GM18519 (cell line): Measurements from ENCODE around the gene SLC43A1.

ENCODE experiments used
- ATAC-seq: cut with Tn5 transposase; IDR thresholded peaks from one replicate; pipeline ENCODE4 v1.9.1; 2021; ENCODE audit warnings: mild to moderate bottlenecking, moderate library complexity; ENCODE audit not compliant: unreplicated experiment, low FRiP score

The SLC43A1 gene

GRCh38 chr11:57530215-57530595 lies 14.7 kb upstream of the SLC43A1 start:
- no peak for ATAC-seq

DNA sequence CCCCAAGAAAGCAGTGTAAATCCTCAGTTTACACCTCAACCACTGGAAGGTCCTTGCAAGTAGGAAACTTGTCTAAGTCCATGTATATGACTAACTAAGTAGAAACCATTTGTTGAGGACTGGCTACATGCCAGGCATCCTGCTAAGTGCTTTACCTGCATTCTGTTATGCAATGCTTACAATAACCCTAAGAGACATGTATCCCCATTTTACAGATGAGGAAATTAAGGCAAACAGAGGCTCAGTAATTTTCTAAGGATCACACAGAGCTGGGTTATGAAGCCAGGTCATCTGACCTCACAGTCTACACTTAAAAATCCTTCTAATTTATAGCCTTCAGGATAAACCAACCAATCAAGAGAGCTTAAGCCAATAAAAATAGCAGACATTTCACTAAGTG lies 13.5 kb upstream of the SLC43A1 start:
- ATAC-seq: no peak

- no peak for ATAC-seq
Observed at GRCh38 chr11:57527056-57527631, 11.6 kb upstream of the SLC43A1 start.

GRCh38 chr11:57523419-57523818 lies 7.9 kb upstream of the SLC43A1 start:
- ATAC-seq: no peak

- ATAC-seq: no peak
Observed at GRCh38 chr11:57521116-57521515, 5.6 kb upstream of the SLC43A1 start.

GRCh38 chr11:57516061-57516443 lies 550 bp upstream of the SLC43A1 start:
- no peak for ATAC-seq

DNA sequence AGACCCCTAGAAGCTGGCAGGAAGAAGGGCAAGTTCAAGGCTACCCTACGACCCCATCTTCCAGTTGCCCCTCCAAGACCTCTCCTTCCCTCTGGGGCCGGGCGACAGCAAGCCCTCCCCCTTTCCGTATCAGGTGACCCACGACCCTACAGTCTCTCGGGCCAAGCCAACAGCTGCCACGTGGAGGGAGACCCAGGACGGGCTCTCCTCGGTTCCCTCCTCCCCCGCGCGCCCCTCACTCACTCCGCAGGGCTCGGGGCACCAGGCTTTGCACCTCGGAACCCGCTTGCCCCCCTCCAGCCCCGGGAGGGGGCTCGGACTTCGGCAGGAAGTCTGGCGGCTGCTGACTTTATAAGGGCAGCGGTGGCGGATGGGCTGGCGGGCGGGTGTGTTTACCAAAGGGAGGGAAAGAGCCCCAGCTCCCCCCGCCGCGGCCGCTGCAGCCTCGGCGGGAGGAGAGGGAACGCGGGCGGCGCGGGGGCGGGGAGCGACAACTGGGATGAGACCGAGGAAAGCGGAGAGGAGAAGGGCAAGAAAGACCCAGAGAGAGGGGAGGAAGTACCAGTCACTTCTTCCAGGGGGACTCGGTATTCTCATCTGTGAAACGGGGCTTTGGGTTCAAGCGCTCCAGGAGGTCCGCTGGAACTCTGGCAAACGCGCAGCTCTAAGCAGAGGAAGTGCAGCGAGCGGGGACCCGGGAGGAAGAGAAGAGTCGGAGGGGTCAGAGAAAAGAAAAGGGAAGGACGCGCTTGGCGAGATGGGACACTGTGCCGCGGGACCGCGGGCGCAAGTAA lies 767 bp downstream of the SLC43A1 start:
- no peak for ATAC-seq

GRCh38 chr11:57513911-57514537 lies 1.5 kb downstream of the SLC43A1 start:
- no peak for ATAC-seq

- ATAC-seq: no peak
Observed at GRCh38 chr11:57513452-57513795, 2.1 kb downstream of the SLC43A1 start.

DNA sequence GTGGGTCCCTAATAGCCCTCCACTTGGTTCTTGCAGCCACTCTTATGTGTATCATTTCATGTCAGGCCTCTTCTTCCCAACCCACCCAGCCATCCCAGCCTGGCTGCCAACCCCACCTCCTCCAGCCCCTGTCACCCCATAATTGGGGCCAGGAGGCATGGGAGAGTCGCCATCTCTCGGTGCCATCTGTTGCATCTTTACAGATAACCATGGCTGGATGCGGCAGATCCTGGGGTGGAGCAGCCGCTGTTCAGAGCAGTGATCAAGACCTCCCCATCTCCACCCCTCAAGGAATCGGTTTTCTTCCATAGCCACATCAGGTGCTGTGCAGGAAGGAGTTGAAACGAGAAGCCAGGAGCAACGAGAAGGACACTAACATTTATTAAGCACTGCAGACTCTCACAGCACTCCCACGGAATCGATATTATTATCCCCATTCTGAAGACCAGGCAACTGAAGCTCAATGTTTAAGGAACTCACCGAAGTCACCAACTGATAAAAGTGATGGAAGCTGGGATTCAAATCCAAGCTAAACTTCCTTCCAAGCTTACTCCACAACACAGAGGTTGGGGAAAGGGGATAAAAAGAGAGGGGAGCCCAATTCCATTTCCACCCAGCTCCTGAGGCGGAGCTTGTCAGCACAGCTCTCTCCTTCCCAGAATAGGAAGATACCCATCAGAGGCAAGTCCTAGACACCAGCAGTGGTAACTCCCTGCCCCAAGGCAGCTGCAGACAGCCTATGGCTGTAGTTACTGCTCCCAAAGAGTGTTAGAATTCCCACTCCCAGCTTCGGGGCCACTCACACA lies 2.7 kb downstream of the SLC43A1 start:
- ATAC-seq: no peak

- ATAC-seq: no peak
Observed at GRCh38 chr11:57511741-57512430, 3.6 kb downstream of the SLC43A1 start.

DNA sequence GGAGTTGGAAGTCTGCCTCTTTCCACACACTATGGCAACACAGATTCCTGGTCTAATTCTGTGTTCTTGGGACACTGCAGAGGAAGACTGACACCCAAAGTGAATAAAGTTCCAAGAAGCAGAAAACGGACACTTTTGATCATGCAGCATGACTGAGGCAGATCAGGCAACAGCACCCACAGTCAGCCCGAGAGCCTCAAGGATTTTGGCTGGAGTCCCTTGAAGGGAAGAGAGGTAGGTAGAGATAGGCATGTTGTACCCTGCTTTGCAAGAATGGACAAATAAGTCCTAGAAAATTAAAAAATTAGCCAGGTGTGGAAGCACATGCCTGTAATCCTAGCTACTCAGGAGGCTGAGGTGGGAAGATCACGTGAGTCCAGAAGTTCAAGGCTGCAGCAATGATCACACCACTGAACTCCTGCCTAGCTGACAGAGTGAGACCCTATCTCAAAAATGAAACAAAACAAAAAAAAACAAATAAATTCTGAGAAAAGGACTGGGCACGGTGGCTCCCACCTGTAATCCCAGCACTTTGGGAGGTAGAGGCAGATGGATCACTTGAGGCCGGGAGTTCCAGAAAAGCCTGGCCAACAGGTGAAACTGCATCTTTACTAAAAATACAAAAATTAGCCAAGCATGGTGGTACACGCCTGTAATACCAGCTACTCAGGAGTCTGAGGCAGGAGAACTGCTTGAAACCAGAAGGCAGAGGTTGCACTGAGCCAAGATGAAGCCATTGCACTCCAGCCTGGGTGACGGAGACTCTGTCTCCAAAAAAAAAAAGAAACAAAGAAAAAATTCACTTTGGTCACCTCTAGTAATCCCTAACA lies 6.9 kb downstream of the SLC43A1 start:
- no peak for ATAC-seq

GRCh38 chr11:57506522-57506921 lies 9.0 kb downstream of the SLC43A1 start:
- ATAC-seq: no peak

DNA sequence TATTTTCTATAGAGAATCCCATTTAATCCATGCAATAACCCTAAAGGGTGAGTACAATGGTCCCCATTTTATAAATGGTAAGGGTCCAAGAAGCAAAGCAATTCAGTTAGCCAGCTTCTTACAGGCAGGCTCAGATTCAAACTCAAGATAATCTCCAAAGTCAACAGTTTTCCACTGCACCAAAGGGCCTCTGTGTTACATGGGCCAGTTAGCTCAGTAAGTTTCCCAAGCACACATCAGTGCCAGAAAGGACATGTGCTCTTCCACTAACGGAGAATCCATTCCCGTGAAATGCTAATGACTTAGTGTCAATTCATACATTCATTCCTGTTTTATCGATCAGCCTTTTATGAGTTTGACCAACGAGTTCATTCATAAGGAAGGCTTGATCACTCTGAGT lies 11.0 kb downstream of the SLC43A1 start:
- no peak for ATAC-seq

DNA sequence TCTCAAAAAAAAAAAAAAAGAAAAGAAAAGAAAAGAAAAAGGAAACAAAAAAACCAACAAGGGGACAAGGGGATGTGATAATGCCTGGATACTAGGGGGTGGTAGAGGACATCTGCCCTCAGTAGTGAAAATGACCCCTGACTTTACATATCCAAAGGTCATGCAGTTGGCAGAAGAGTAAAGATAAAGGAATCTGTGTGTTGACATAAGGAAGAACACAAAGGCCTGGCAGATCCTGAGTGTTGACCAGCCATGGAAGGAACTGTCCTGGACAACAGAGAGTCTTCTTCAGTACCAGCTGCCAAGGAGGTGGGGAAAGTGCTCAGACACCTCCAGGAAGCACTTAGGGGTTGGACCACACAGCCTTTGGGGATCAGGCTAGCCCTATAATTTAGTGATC lies 12.6 kb downstream of the SLC43A1 start:
- ATAC-seq: no peak

DNA sequence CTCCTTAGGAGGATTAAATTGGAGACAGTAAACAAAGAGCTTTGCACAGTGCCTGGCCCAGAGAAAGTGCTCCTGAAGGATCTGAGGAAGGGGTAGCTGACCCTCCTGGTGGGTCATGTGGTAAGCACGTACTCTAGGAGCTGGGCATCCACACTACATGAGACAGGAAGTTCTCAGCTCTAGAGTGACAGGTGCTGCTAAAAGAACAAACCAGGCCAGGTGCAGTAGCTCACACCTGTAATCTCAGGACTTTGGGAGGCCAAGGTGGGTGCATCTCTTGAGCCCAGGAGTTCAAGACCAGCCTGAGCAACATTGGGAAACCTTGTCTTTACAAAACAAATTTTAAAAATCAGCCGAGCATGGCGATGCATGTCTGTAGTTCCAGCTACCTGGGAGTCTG lies 13.1 kb downstream of the SLC43A1 start:
- no peak for ATAC-seq

DNA sequence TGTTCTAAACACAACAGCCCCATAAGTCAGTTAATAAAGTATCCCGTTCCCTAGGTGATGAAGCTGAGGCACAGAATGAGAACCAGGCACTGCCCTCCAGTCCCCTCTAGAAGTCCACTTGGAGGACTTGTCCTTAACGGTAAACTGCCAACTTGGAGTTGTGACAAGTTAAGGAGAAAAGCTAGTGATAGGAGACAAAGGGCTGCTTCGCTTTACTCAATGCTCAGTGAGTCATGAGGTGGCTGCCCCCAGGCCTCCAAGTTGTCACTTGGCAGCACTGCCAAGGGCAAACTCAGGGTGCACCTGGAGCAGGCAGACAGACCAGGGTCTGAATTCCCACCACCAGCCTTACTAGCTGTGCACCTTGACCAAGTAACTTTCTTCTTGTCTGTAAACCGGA lies 13.5 kb downstream of the SLC43A1 start:
- no peak for ATAC-seq

DNA sequence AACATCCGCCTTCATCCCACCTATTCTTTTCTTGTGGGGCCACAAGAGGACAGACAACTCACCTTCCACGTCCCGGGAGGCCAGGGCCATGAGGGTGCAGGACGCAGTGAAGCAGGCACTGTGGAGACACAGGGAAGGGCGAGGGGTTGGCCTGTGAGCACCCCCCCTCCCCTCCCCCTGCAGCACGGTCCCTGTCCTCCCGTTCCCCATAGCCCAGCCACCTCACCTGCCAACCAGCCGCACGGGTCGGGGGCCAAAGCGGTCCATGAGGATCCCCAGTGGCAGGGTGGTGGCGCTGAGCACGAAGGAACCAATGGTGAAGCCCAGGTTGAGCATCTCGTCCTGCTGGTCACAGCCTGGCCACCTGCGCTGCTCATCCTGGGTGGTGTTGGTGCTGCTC lies 14.6 kb downstream of the SLC43A1 start:
- ATAC-seq: no peak

GRCh38 chr11:57500515-57500914 lies 15.0 kb downstream of the SLC43A1 start:
- ATAC-seq: no peak

DNA sequence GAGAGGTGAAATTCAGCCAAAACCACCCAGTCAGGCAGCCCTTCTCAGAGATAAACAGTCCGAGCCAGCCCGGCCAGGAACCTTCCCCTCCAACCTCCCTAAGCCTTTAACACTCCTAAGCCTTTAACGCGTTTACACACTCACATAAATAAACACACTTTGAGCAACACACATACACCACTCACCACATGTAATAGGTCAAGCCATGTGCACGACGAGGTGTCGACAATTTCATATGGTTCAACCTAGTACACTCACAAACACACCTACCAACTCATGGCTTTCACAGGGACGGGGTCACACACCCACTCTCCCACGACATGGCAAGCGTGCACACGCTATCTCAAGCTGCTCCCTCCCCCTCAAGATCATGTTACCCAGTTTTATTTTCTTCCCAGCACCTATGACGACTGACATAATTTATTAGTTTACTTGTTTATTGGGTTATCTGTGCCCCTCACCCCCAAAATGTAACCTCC lies 15.5 kb downstream of the SLC43A1 start:
- ATAC-seq: no peak
